Memory B cell (primary cell): ENCODE data around the gene GPHN.
"Not testable (repeated sequence)": the region's sequence is repeated elsewhere in the genome, so short reads cannot be mapped to it uniquely, and the experiment has no call there.

Source experiments
- ATAC-seq: fragments of 150-1000 bp; cut with Tn5 transposase; 2 replicates; pipeline ENCODE4 v1.10.0; 2021; ENCODE audit warnings: low read depth, mild to moderate bottlenecking, moderate library complexity
- DNase-seq, 2 donors: peaks; one replicate each; pipeline ENCODE4 v3.0.0; 2022; ENCODE audit warnings: low spot score in 2 of 2
- H3K27ac Mint-ChIP-seq: one replicate; pipeline ENCODE4 v1.8.0; 2022; ENCODE audit warnings: mild to moderate bottlenecking, moderate library complexity, mixed read lengths
- H3K27me3 Mint-ChIP-seq: one replicate; pipeline ENCODE4 v1.8.0; 2022; ENCODE audit warnings: mixed read lengths
- H3K36me3 Mint-ChIP-seq: one replicate; pipeline ENCODE4 v1.8.0; 2022; ENCODE audit warnings: mild to moderate bottlenecking, mixed read lengths
- H3K4me1 Mint-ChIP-seq: one replicate; pipeline ENCODE4 v1.8.0; 2022; ENCODE audit warnings: mixed read lengths
- H3K4me3 Mint-ChIP-seq: one replicate; pipeline ENCODE4 v1.8.0; 2022; ENCODE audit warnings: mild to moderate bottlenecking, moderate library complexity, mixed read lengths
- H3K9me3 Mint-ChIP-seq: one replicate; pipeline ENCODE4 v1.8.0; 2022; ENCODE audit warnings: mixed read lengths

Gene GPHN

DNA sequence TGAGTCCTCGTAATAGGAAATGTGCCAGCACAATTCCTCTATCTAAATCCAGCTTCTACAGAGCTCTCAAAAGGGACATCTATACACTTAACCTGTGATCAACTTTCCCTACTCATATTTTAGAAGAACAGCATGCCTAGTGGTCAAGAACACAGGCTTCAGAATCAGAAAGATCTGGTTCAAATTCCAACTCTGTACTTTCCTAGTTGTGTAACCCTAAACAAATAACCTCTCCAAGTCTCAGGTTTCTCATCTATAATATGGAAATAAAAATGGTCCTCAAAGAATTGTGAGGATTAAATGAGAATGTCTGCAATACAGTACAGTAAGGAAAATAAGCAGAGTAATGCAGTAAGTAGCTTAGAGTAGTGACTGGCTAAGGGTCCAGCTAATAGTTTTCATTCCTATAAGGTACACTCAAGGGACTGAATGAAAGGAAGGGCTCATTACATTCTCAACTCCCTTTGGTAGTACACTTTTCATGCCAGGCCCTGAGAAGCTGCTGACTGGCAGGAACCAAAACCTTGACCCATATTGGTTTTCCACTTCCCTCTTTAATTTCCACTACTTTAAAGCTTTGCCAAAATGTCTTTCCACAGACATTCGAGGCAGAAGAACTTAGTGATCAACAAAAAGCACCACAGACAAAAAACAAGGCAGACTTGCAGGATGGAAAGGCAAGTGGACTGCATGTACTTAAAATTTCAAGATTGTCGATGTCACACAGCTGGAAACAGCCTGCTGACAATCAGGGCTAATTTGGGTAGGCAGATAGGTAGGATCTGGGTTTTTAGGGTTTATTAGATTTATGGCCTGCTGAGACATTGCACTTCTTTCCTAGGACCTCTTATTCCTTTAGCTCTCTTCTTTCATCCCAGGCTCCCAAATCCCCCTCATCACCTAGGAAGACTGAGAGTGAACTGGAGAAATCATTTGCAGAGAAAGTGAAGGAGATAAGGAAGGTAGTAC is 17.5 kb upstream of the GPHN start:
- Mint-ChIP-seq H3K4me3 (no peak overlapping the region), H3K27me3 (no peaks in the 10 kb centered on the region)

DNA sequence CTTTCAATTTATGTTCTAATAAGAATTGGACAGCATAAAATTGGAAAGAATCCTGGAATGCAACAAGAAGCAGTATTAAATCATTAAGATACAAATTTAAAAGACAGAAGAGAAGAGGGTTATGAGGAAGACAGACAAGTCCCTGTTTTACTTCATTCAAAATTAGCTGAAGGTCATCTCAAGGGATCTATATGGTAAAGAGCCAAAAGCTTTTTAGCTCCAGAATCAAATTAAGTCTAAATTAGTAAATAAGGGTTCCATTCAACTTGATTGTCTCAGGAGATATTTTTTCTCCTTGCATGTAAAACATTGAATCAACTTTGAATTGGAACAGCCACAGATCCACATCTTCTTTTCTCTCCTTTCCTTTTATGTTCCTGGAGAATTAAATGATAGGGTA is 14.2 kb upstream of the GPHN start:
- H3K9me3 Mint-ChIP-seq: no peaks in the 10 kb centered on the region

More for the DNA sequence above, 17.5 kb upstream of the GPHN start:
- no peak for ATAC-seq
- peaks cover under 1% of the 10 kb centered on the region for H3K4me1 Mint-ChIP-seq
- H3K36me3 Mint-ChIP-seq: no peaks in the 10 kb centered on the region
- DNase-seq: no peak
- no peak overlapping the region for H3K27ac Mint-ChIP-seq
- H3K9me3 Mint-ChIP-seq: no peaks in the 10 kb centered on the region

DNA sequence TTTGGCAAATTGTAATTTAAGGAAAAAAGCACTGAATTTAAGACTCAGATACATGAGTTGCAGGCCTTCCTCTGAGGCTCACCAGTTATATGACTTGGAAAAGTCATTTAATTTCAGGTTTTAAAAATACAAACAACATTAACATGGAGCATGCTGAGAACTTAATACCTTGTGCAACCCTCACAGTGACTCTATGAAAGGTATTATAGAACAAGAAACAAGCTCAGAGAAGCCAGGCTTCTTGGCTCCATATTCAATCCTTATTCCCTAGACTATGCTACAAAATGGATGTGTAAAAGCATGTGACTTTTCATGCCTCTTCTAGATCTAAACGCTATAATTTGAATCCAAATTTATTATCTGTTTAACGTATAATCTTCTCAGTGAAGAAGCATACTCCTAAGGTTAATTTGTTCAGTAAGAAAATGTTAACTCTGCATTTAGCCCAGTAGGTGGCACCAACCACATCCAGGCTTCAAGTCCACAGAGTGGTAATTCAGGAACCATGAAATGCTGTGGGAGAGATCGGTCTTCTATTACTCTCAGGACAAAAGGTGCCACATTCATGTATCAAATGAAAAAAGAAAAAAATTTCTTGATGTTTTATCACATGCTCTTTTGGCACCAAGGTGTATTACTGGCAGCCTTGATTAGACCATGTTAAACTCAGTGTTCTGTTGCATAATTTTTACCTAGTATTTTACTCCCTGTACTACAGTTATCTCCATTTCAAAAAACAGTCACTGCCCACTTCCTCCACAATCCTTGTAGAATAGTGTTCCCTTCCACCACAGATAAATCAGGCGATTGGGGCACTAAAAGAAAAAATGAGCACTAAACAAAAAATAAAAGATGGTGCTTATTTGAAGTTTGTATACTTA is 12.5 kb upstream of the GPHN start:
- Mint-ChIP-seq H3K9me3 (no peaks in the 10 kb centered on the region), H3K4me1 (peaks cover 8% of the 10 kb centered on the region), H3K27me3 (no peaks in the 10 kb centered on the region), H3K4me3 (no peak overlapping the region), H3K36me3 (no peaks in the 10 kb centered on the region), H3K27ac (no peak overlapping the region)
- DNase-seq (peak; percentile 10 to 17), ATAC-seq (peak; percentile 72)

More for the DNA sequence above, 14.2 kb upstream of the GPHN start:
- Mint-ChIP-seq H3K36me3 (no peaks in the 10 kb centered on the region), H3K27ac (no peak overlapping the region), H3K4me3 (no peak overlapping the region), H3K4me1 (peaks cover 8% of the 10 kb centered on the region), H3K27me3 (no peaks in the 10 kb centered on the region)
- DNase-seq (no peak), ATAC-seq (no peak)

DNA sequence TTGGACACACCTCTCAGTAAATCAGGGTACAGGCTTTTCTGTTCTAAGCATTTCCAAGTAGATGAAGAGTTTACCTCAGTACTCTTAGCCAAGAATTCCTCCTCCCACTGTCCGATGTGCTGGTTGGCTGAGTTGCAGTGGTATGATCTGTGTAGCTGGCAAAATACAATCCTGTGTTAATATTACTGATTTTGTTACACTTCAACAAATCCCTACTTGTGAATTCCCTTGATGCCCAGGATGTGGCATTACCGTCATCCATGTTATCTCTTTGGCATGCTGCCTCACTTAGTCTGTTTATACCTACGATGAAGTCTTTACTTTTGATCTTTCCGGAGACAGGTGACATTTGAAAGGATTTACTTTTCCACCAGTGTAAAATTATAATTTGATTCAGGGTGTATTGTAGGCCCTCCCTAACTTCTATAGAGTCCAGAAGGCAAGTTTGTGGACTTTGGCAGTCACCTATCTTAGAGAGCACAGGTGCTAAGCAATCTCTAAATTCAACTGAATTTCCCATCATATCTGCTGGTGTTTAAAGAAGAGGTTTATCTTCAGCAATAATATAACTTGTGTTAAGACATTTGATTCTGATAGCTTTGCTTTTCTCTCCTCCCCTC is 11.6 kb upstream of the GPHN start:
- Mint-ChIP-seq H3K36me3 (no peaks in the 10 kb centered on the region), H3K9me3 (no peaks in the 10 kb centered on the region), H3K4me3 (no peak overlapping the region), H3K4me1 (peaks cover 8% of the 10 kb centered on the region), H3K27ac (no peak overlapping the region), H3K27me3 (no peaks in the 10 kb centered on the region)
- DNase-seq (no peak), ATAC-seq (no peak)

DNA sequence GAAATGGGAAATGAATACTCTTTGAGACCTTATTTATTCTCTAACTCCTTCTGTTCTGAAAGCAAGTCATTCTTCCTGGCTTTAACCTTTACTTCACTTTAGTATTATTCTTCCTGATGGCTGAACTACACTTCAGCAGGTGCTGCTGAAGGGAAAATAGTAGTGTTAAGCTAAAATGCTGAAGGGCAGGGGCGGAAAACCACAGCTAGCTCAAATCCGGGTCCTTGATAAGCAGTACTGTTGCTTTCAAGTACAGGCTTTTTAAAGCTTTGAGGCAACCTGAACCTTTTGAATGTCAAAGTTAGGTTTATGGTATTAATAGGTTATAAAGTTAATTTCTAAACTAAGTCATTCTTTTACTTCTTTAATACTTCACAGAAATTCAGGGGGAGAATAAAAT is 11.0 kb upstream of the GPHN start:
- ATAC-seq (no peak), DNase-seq (no peak)
- no peak overlapping the region for H3K27ac Mint-ChIP-seq
- no peaks in the 10 kb centered on the region for H3K9me3 Mint-ChIP-seq
- H3K4me3 Mint-ChIP-seq: no peak overlapping the region
- H3K27me3 Mint-ChIP-seq: no peaks in the 10 kb centered on the region
- H3K4me1 Mint-ChIP-seq: peaks cover 8% of the 10 kb centered on the region
- no peaks in the 10 kb centered on the region for H3K36me3 Mint-ChIP-seq

DNA sequence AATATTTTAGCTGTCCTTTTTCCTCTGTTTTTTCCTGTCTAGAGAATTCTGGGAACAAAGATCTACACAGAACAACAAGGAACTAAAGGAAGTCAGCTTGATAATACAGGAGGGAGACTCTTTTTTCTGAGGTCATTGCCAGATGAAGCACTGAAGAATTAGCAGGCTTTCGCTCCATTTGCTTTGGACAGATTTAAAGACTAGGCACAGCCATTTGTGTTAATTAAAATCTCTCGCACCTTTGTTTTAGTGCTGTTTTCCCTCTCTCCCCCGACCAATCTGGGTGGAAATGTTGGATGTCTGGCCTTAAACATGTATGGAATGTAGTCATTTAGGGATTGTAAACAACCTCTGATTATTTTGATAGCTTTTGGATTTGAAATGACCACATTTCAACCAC is 9.6 kb upstream of the GPHN start:
- H3K27ac Mint-ChIP-seq: no peak overlapping the region
- no peaks in the 10 kb centered on the region for H3K9me3 Mint-ChIP-seq
- peaks cover 1% of the 10 kb centered on the region for H3K36me3 Mint-ChIP-seq
- no peak for DNase-seq
- peaks cover 10% of the 10 kb centered on the region for H3K4me1 Mint-ChIP-seq
- no peak for ATAC-seq
- no peaks in the 10 kb centered on the region for H3K27me3 Mint-ChIP-seq
- no peak overlapping the region for H3K4me3 Mint-ChIP-seq

DNA sequence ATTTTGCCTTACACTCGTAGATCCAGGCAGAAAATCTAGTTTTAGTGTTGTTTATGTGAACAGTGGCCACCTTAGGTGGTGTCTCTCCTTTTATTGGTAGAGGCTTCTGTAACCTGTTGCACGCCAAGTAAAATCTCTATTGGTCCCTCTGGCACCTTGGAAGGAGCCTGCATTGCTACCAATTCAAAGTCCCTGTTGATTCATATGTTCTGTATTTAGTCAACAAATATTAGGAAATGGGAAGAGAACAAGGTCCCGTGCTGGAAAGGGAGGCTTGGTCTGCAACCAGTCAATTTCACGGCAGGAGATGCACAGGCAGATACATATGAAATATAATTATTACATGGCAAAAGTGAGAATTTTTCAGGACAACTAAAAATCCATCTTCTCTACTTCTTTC is 6.4 kb upstream of the GPHN start:
- no peak for ATAC-seq
- Mint-ChIP-seq H3K4me1 (peaks cover 7% of the 10 kb centered on the region), H3K27ac (no peak overlapping the region), H3K36me3 (peaks cover 1% of the 10 kb centered on the region), H3K27me3 (no peaks in the 10 kb centered on the region), H3K9me3 (no peaks in the 10 kb centered on the region), H3K4me3 (no peak overlapping the region)
- no peak for DNase-seq

DNA sequence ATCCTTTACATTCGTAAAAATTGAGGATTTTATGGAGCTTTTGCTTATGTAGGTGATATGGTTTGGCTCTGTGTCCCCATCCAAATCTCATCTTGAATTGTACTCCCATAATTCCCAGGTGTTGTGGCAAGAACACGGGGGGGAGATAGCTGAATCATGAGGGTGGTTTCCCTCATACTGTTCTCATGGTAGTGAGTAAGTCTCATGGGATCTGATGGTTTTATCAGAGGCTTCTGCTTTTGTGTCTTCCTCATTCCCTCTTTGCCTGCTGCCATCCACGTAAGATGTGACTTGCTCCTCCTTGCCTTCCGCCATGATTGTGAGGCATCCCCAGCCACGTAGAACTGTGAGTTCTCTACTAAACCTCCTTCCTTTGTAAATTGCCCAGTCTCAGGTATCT is 5.1 kb upstream of the GPHN start:
- not testable (repeated sequence) for ATAC-seq, H3K9me3 Mint-ChIP-seq, H3K27ac Mint-ChIP-seq, H3K27me3 Mint-ChIP-seq, H3K4me1 Mint-ChIP-seq, H3K4me3 Mint-ChIP-seq, H3K36me3 Mint-ChIP-seq, DNase-seq

DNA sequence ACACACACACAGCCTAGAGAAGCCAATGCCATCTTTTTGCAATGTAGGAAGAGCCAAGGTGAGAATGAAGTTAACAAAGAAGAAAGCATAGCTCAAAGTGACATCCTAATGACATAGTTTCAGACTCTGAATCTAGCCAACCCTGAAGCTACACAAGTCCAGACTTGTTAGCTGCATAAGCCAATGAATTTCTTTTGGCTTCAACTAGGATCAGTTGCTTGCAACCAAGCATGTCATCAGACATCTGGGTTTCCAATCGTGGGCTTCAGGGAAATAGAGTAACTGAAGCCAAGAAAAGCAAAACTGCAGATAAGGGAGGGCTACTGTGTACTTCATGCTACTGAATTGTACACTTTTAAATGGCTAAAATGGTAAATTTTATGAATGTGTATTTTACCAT is 4.4 kb upstream of the GPHN start:
- Mint-ChIP-seq H3K4me3 (no peak overlapping the region), H3K27ac (no peak overlapping the region), H3K36me3 (peaks cover 1% of the 10 kb centered on the region), H3K9me3 (no peaks in the 10 kb centered on the region), H3K27me3 (no peaks in the 10 kb centered on the region), H3K4me1 (peaks cover 2% of the 10 kb centered on the region)
- DNase-seq (no peak), ATAC-seq (no peak)

DNA sequence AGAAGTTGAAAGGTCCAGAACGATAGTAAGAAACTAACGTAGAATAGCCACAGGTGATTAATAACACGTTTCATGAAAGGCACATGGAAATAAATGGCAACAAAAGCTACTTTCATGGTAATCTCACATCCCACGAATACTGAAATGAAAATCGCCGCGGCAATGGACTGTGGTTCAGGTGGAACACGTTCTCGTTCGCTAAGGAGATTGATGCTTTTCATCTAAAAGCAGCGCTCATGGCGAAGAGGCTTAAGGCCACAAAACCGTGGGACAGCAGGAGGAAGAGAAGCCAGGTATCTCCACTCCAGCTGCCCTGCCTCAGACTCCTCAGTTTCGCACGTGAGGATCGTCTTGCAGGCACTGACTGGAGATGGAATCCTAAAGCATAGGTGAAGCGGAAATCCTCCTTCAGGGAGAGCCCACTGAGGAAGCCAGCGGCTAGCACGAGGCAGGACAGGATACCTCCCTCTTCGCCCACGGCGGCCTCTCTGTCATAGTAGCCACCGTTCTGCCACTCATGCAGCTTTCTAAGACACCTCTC is 696 bp upstream of the GPHN start:
- Mint-ChIP-seq H3K9me3 (no peaks in the 10 kb centered on the region), H3K36me3 (peaks cover 1% of the 10 kb centered on the region), H3K4me1 (peaks cover 10% of the 10 kb centered on the region), H3K27me3 (no peaks in the 10 kb centered on the region), H3K27ac (peak overlapping the region; percentile 91), H3K4me3 (peak overlapping the region; percentile 98)
- DNase-seq (no peak), ATAC-seq (peak; percentile 3)

DNA sequence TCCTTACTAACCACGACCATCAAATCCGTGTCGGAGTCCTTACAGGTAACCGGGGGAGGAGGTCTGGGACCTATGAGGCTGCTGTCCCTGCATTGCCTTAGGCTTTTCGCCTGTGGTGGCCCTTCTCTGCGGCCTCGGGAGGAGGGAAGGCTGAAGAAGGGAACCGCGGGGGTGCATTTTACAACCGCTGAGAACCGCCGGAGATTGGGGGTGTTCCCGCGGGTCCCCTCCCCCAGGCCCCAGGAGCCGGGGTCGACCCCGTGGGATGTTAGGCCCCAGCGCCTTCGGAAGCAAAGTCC is 549 bp downstream of the GPHN start:
- Mint-ChIP-seq H3K36me3 (no peaks in the 10 kb centered on the region), H3K27ac (peak overlapping the region; percentile 91), H3K4me3 (peak overlapping the region; percentile 98), H3K4me1 (peaks cover 11% of the 10 kb centered on the region), H3K27me3 (no peaks in the 10 kb centered on the region), H3K9me3 (no peaks in the 10 kb centered on the region)
- ATAC-seq (peak; percentile 1), DNase-seq (no peak)

DNA sequence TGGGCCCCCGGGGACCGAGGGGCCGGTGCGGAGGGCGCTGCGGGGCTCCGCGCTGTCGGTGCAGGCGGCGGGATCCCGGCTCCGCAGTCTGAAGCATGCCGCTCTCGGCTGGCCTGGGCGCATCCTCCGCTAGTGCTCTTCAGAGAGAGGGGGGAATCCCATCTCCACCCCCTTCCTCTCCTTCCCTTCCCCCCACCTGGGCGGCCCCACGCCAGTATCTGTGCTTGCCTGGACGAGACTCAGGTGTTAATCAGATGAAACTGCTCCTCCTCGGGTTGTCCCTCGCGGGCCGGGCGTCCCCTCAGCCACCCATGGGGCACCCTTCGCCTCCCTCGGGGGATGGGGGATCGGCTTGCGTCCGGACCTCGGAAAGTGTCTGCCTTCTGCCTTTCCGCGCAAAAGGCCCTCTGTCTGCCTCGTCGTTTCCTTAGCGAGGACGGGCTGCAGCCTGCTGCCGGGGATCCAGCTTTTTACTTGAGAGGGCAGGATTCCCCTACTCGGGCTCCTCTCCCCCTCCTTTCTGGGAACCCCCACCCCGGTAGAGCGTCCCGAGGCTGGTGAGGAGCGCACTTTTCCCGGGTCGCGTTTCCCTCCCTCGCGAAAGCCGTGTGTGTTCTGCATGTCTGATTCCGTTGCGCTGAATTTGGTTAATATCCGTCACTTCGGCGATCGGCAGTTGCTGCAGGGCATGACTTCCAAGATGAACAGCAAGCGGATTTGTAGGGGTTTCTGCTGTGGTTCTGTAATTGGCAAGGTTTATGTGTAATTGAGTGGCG is 1.1 kb downstream of the GPHN start:
- DNase-seq (peak; percentile 32 to 44), ATAC-seq (peak; percentile 23)
- Mint-ChIP-seq H3K27ac (no peak overlapping the region), H3K9me3 (no peaks in the 10 kb centered on the region), H3K27me3 (no peaks in the 10 kb centered on the region), H3K36me3 (no peaks in the 10 kb centered on the region), H3K4me1 (peaks cover 11% of the 10 kb centered on the region), H3K4me3 (peak overlapping the region; percentile 98)

DNA sequence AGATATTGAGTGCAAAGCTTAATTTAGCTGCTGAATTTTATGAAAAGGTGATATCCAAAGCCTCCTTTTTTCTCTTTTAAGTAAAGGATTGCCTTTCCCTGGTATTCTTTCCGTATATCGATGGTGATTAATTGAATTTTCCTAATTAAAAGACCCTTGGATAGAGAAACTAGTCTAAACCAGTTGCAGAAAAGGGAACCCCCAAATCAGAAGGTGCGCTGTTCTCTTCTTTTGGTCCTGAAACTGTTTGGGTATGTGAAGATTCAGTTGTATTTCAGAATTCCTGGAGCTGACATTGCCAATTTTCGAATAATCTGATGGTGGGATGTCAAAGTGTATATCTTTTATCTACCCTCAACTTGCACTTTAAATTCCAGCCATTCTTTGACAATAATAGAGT is 1.9 kb downstream of the GPHN start:
- DNase-seq (no peak), ATAC-seq (no peak)
- H3K36me3 Mint-ChIP-seq: no peaks in the 10 kb centered on the region
- H3K27me3 Mint-ChIP-seq: no peaks in the 10 kb centered on the region
- H3K9me3 Mint-ChIP-seq: no peaks in the 10 kb centered on the region
- peaks cover 11% of the 10 kb centered on the region for H3K4me1 Mint-ChIP-seq
- H3K4me3 Mint-ChIP-seq: peak overlapping the region; percentile 38
- H3K27ac Mint-ChIP-seq: no peak overlapping the region
